Renal cortical epithelial cell (primary cell): ENCODE results near the gene FAM107B. TPM values are rescaled to one million over a fixed set of nuclear protein-coding genes. Genes with fewer than 3 reads are reported as not detected.
"Not testable (repeated sequence)": the region's sequence is repeated elsewhere in the genome, so short reads cannot be mapped to it uniquely, and the experiment has no call there.

Source experiments
- DNase-seq: peaks from one replicate; pipeline ENCODE4 v3.0.0-alpha.2; 2011; ENCODE audit warnings: low read depth
- total RNA-seq: library from RNA; depleted of rRNA; stranded (reverse); fragments of >200 nt; gene quantifications from 2 replicates; pipeline ENCODE4 v1.2.3, GENCODE V29; 2014

The FAM107B gene
- 55.2 and 127 TPM in 2 replicates for total RNA-seq

DNA sequence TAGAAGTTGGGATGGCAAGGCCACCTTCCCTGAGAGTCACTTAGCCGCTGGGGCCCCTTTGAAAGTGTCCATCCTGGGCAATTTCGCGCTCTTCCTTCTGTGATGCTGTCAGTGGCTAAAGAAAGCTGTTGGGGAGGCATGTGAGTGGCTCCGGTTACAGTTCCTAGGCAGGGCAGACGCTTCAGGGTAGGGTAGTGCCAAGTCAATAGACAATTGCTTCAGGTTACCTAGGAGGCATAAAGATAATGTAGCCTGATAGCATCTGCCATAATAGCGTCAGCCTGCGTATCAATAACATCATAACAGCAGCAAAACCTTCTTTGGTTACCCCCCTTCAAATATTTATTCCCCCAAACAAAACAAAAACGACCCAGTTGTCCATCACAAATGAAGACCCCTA is at the start of gene FAM107B:
FAM107B (minus strand) TSS at position 101 of the 400 bp plus-strand sequence. CDS start 234 bp downstream, outside the sequence.
- no peak for DNase-seq

- DNase-seq: no peak
These were observed 49.3 kb upstream of the FAM107B start for GRCh38 chr10:14823966-14824365.

GRCh38 chr10:14822879-14823755 is 48.4 kb upstream of the FAM107B start:
- peak; percentile 37 for DNase-seq

DNA sequence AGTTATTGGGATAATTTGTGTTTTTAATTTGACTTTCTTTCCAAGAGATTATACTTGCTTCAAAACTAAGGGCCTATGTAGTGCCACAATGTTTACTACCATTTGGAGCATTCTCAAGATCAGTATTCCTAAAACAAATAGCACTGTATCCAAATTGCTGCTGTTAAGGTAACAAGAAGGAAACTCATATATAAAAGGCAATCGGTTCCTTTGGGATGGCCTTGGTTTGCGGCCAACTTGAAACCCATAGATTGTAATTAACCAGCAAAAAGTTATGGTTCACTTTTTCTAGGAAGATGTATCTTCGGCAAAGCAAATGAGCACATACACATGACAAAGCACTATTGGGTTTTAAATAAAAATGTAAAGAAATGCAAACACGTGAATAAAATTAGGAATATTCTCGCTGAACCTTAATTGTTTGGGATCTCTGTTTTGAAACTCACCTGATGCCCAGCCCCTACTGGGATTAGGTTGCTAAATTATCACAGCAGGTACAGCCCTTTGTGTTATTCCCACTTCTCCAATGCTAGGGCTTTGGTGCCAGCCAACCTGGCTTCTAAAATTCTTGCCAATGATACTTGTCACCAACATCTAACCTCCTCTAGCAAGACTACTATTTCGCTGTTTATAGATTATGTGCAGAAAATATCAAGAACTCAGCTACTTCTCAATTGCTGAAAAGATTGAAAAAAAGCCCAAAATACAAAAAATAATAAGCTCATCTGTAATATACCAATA is 47.1 kb upstream of the FAM107B start:
- DNase-seq: no peak

- no peak for DNase-seq
These were observed 46.1 kb upstream of the FAM107B start for GRCh38 chr10:14820775-14821154.

DNA sequence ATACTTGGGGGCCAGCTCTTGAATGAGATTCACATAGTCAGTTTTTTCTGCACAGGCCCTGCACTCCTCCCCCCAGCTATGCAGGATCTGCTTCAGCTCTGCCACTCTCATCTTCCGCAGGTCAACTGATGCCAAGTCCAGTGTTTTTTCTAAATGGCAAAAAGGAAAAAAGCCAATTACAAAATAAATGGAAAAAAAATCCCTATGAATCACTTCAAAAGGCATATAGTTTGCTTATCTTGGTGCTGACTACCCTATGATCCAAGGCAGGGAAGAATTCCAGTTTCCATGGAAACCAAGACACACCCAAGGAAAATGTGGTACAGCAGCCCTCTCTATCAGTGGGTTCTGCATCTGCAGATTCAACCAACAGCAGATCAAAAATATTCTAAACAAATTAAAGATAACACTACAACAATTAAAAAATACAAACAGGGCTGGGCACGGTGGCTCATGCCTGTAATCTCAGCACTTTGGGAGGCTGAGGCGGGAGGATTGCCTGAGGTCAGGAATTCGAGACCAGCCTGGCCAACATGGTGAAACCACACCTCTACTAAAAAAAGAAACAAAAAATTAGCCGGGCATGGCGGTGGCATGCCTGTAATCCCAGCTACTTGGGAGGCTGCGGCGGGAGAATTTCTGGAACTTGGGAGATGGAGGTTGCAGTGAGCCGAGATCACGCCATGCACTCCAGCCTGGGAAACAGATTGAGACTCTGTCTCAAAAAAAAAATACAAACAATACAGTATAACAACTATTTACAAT is 45.5 kb upstream of the FAM107B start:
- peak; percentile 58 for DNase-seq

DNA sequence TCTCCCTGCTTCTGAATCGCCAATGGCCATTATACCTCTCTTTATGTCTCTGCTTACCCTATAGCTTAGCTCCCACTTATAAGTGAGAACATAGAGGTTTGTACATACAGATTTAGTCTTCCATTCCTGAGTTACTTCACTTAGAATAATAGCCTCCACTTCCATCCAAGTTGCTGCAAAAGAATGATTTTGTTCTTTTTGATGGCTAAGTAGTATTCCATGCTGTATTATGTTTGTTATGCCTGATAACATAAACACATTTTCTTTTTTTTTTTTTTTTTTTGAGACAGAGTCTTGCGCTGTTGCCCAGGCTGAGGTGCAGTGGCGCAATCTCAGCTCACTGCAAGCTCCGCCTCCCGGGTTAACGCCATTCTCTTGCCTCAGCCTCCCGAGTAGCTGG is 42.0 kb upstream of the FAM107B start:
- not testable (repeated sequence) for DNase-seq

- DNase-seq: peak; percentile 63
These were observed 41.0 kb upstream of the FAM107B start for GRCh38 chr10:14815681-14816080.

- DNase-seq: no peak
These were observed 37.6 kb upstream of the FAM107B start for GRCh38 chr10:14812271-14812670.

DNA sequence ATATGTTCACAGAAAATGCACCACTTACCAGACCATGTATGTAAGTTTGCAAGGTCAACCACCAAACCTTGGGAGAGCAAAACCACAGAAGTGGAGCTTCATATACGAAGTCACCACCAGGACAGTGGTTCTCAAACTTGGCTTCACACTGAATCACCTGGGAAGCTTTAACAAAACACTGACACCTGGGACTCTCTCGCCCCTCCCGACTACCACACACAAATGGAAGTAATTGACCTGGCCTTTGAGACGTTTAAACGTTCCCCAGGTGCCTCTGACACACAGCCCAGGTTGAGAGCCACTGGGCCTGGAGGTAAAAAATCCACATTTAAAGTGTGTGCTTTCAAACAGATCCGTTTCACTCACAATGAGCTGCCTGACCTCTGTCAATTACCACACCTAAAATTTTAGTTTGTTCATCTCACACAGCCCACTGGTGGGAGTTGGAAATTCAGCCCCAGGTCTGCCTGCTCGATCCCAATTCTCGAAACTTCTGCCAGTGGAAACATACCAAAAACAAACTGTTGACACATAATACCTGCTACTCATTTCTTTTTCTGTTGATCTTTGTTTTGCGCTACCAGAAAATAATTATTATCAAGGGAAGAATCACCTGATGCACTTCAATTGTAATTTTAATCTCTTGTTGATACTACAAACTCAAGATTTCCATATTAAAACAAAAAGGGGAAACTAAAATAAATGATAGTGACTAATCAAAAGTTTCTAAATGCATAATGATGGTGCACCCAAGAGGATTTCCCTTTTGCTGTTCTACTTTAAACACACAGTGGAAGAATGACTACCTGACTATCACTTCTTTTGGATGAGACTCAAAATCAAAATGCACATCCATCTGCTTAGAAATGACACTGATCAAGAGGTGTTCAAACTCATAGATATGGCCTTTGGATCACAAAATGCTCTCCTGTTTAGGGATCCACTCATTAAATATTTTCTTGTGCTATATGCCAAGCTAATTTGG is 36.6 kb upstream of the FAM107B start:
- DNase-seq: no peak

DNA sequence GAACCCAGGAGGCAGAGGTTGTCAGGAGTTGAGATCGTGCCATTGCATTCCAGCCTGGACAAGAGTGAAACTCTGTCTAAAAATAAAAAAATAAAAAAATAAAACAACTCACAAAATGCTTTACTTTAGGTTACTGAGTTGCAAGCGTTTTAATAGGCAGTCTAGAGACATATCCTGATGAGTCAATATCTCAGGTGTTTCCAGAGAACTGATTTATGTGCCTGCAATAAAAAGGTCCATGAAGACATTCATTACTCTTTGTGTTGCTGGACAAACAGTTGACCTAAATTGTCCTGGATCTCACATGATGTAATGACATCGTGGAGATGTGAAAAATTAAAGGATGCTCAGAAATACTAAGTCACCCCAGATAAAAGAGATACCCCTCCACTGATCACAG is 31.6 kb upstream of the FAM107B start:
- no peak for DNase-seq

DNA sequence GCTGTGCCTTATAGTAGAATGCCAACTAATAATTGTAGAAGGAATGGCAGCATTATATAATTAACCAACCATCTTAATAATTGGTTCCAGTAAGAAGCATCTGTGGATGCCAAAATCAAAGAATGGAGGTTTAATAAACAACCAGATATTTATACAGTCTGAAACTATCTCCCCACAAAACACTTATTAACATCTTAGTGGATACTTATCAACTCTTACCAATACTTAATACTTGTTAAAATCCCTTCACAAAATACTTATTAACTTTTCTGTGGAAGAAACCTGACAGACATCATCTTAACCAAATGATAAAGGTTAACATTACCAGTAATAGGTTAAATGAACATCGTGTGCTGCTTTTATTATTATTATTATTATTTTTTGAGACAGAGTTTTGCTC is 29.1 kb upstream of the FAM107B start:
- DNase-seq: peak; percentile 65

DNA sequence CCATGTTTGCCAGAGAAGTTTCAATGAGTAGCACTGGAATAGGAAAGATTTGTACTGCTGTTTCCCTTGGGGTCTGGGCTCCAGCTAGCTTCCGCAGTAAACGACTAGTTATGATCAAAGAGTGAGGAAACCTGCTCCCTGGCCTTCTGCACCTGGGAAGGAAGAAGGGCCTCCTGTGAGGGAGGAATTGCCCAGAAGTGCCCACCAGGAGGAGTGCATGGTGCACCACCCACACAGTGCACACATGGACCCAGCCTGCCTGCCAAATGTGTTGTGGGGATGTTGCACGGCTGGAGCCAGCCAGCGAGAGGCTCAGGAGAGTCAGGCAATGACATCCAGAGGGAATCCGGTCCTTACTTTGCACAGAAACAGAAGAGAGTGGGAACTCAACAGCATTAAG is 27.0 kb upstream of the FAM107B start:
- DNase-seq: no peak

DNA sequence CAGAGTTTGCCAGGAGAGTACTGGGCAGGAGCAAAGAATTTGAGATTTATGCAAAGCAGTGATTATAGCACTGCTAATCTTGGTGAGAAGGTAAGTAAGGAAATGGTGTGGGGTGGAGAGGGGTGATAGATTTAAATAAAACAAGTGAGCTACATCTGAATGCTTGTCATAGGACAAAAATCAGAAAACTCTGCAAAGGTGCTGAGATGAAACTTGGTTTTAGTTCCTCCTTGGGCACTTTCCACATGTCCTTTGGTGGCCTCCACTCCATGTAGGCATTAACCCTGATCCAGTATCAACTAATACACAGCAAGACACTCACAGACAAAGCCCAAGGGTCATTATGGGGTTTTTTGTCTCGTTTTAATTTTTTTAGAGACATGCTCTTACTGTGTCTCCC is 25.7 kb upstream of the FAM107B start:
- no peak for DNase-seq

DNA sequence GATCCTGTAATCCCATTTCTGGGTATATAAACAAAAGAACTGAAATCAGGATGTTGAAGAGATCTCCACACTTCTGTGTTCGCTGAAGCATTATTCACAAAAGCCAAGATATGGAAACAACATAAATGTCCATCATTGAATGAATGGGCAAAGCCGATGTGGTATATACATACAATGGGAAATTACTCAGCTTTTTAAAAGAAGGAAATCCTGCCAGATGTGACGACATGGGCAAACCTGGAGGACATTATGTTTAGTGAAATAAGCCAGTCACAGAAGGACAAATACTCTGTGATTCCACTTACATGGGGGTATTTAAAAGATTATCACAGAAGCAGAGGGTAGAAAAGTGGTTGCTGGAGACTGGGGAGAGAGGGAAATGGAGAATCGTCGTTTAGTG is 23.9 kb upstream of the FAM107B start:
- no peak for DNase-seq

- DNase-seq: no peak
These were observed 13.2 kb upstream of the FAM107B start for GRCh38 chr10:14787938-14788337.

- DNase-seq: no peak
These were observed 9.9 kb upstream of the FAM107B start for GRCh38 chr10:14784459-14785055.

GRCh38 chr10:14782691-14783363 is 8.1 kb upstream of the FAM107B start:
- DNase-seq: peak; percentile 70

DNA sequence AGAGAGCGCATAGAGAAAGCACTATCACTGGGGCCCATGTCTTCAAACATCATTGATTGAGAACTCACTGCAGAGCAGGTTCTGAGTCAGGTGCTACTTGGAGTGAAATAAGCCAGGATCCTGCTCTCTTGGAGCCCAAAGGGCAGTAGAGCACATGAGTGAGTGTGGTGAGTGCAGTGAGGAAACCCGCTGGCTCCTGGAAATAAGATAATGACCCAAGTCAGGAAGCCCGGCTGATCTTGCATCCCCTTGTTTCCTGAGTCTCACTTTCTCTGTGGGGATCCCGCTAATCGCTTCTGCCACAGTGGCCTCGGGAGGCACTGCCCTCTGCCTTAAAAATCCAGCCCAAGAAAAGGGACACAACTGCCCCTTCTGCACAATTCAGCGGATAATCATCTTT is 7.1 kb upstream of the FAM107B start:
- DNase-seq: no peak
